Cardiac fibroblast (primary cell): Measurements from ENCODE around the gene SHANK3.

Experiments used
- DNase-seq, 2 donors: peaks; one replicate each; pipeline versions ENCODE4 v3.0.0 to v3.0.0-alpha.2; 2010; ENCODE audit warnings: low read depth in 2 of 2
- H3K4me3 ChIP-seq, 2 donors: replicated peaks in 1 of 2; 1 replicate in 1 of 2; 2 replicates in 1 of 2; pipeline ENCODE4 v1.5.1; 2011; ENCODE audit warnings: low read depth in 2 of 2, low read length in 2 of 2, mild to moderate bottlenecking in 2 of 2, moderate library complexity in 1 of 2
- CTCF ChIP-seq: IDR thresholded peaks from one replicate; pipeline ENCODE4 v1.5.1; 2011; ENCODE audit warnings: low read depth, mild to moderate bottlenecking, low read length, inconsistent platforms

Gene SHANK3

GRCh38 chr22:50710221-50710620, 37.6 kb downstream of the SHANK3 start:
- no peak for DNase-seq
- H3K4me3 ChIP-seq, result no peak overlapping the region
- no peak for TF ChIP-seq CTCF

DNA sequence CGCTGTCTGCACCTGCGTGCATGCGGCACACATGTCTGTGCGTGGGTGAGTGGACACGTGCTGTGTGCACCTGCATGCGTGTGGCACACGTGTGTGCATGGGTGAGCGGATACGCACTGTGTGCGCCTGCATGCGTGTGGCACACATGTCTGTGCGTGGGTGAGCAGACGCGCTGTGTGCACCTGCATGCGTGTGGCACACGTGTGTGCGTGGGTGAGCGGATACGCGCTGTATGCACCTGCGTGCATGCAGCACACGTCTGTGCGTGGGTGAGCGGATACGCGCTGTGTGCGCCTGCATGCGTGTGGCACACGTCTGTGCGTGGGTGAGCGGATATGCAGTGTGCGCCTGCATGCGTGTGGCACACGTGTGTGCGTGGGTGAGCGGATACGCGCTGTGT, 38.3 kb downstream of the SHANK3 start:
- H3K4me3 ChIP-seq, result no peak overlapping the region
- no peak for TF ChIP-seq CTCF
- no peak for DNase-seq

GRCh38 chr22:50711446-50712340, 39.1 kb downstream of the SHANK3 start:
- no peak for TF ChIP-seq CTCF
- H3K4me3 ChIP-seq, result no peak overlapping the region
- peak in 1 of 2 donors; percentile 50 for DNase-seq

- H3K4me3 ChIP-seq, result no peak overlapping the region
- TF ChIP-seq CTCF, result no peak
- no peak for DNase-seq
Observed at GRCh38 chr22:50712341-50713007, 39.9 kb downstream of the SHANK3 start.

DNA sequence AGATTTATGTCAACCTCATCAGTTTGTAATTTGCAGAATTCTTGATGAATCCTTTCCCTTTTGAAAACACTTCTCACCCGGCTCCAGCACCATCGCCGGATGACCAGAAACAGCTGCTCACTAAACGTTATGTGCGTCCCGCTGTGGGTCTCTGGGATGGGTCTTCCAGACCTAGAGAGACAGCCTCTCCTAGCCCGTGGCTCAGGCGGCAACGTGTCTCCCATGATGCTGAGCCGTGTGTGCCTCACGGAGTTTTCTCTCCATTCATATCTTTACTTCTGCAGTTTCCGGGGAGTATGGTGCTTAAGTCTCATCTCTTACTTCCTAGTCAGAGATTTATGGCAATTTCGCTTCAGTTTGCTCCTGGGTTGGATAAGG, 40.4 kb downstream of the SHANK3 start:
- no peak for TF ChIP-seq CTCF
- DNase-seq, result no peak
- no peak overlapping the region for H3K4me3 ChIP-seq

DNA sequence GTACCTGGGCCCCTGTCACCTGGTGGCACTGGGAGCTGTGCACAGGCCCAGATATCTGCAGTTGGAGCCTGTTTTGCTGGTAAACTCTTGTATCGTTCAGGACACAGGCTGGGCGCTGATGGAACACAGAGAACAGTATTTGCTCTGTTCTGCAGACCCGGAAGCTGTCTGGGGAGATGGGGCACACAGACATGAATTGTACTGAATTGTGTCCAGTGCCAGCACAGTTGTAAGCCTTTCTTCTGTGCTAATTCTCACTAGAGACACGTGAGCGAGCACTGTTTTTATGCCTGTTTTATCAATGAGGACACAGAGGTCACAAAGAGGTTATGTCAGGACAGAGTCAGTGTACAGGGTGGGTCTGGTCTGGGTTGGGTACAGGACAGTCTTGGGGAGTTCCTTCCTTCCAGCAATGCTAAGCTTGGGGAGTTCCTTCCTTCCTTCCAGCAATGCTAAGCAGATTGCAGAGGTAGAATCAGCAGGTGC, 41.0 kb downstream of the SHANK3 start:
- no peak for TF ChIP-seq CTCF
- no peak for DNase-seq
- no peak overlapping the region for H3K4me3 ChIP-seq
